Thymus (tissue), 14 donors: ENCODE results near the gene TPP1. TPM values are rescaled to one million over a fixed set of nuclear protein-coding genes. Genes with fewer than 3 reads are reported as not detected.

ENCODE experiments used
- DNase-seq, 9 donors: peaks; one replicate each; pipeline ENCODE4 v3.0.0-alpha.2; 2013; ENCODE audit warnings: low spot score in 9 of 9, low read depth in 6 of 9, missing footprints in 1 of 9
- H3K27ac ChIP-seq, 2 donors: one replicate each; pipeline ENCODE4 v1.5.1; 2013; ENCODE audit warnings: control low read depth in 1 of 2, low read depth in 1 of 2, low read length in 1 of 2, mild to moderate bottlenecking in 1 of 2, moderate library complexity in 1 of 2
- H3K27me3 ChIP-seq, 2 donors: one replicate each; pipeline ENCODE4 v1.5.1; 2013; ENCODE audit warnings: low read length in 1 of 2; ENCODE audit not compliant: control insufficient read depth in 2 of 2, insufficient read depth in 1 of 2
- H3K36me3 ChIP-seq, 2 donors: one replicate each; pipeline ENCODE4 v1.5.1; 2013; ENCODE audit warnings: low read length in 1 of 2, mild to moderate bottlenecking in 1 of 2, moderate library complexity in 1 of 2; ENCODE audit not compliant: control insufficient read depth in 2 of 2, insufficient read depth in 2 of 2
- H3K4me1 ChIP-seq, 2 donors: one replicate each; pipeline ENCODE4 v1.5.1; 2013; ENCODE audit warnings: low read length in 2 of 2; ENCODE audit not compliant: control insufficient read depth in 2 of 2, insufficient read depth in 2 of 2
- H3K4me3 ChIP-seq, 2 donors: one replicate each; pipeline ENCODE4 v1.5.1; 2013; ENCODE audit warnings: low read length in 2 of 2, control low read depth in 1 of 2, mild to moderate bottlenecking in 1 of 2
- H3K9me3 ChIP-seq, 2 donors: one replicate each; pipeline ENCODE4 v1.5.1; 2013; ENCODE audit warnings: low read length in 1 of 2, mild to moderate bottlenecking in 1 of 2; ENCODE audit not compliant: control insufficient read depth in 2 of 2, insufficient read depth in 1 of 2
- whole genome bisulfite sequencing: extraction: QIAGEN DNeasy Blood & Tissue Kit; methylation state at CpG from one replicate; pipeline ENCODE4 v1.1.7; 2013; 5-methylcytosine and 5-hydroxymethylcytosine counted together
- long read RNA-seq, 10 donors: transcript quantifications; one replicate each; lab custom pipeline, GENCODE V29; 2026
- polyA plus RNA-seq: library from polyadenylated mRNA; stranded (reverse); fragments of 200-250 nt; gene quantifications from one replicate; pipeline ENCODE4 v1.2.3, GENCODE V29; 2013
- total RNA-seq: library from RNA; stranded (reverse); fragments of 120-200 nt; gene quantifications from one replicate; pipeline ENCODE4 v1.2.4, GENCODE V29; 2013
- donor health status: healthy.

The TPP1 gene
- total RNA-seq (14.5 TPM), polyA plus RNA-seq (59.4 TPM)
- long read RNA-seq, donor 1, partial matches to known transcripts: 0 of 1 reads
- long read RNA-seq, donor 1, other reads (novel, unspliced or antisense): 0 of 1 reads
- long read RNA-seq, donor 2: 0 reads
- long read RNA-seq, donor 3, transcript TPP1-201 (13 exons, 3,560 nt): major isoform, 9 of 17 reads
- long read RNA-seq, donor 3, partial matches to known transcripts: 0 of 17 reads
- long read RNA-seq, donor 3, other reads (novel, unspliced or antisense): 0 of 17 reads
- long read RNA-seq, donor 4, transcript TPP1-201 (13 exons, 3,560 nt): major isoform, 9 of 10 reads
- long read RNA-seq, donor 4, partial matches to known transcripts: 0 of 10 reads
- long read RNA-seq, donor 4, other reads (novel, unspliced or antisense): 0 of 10 reads
- long read RNA-seq, donor 5, transcript TPP1-201 (13 exons, 3,560 nt): major isoform, 14 of 28 reads
- long read RNA-seq, donor 5, partial matches to known transcripts: 7 of 28 reads
- long read RNA-seq, donor 5, other reads (novel, unspliced or antisense): 0 of 28 reads
- long read RNA-seq, donor 6, transcript TPP1-201 (13 exons, 3,560 nt): major isoform, 5 of 6 reads
- long read RNA-seq, donor 6, partial matches to known transcripts: 0 of 6 reads
- long read RNA-seq, donor 6, other reads (novel, unspliced or antisense): 0 of 6 reads
- long read RNA-seq, donor 7, transcript TPP1-201 (13 exons, 3,560 nt): major isoform, 14 of 17 reads
- long read RNA-seq, donor 7, partial matches to known transcripts: 0 of 17 reads
- long read RNA-seq, donor 7, other reads (novel, unspliced or antisense): 0 of 17 reads
- long read RNA-seq, donor 8, partial matches to known transcripts: 0 of 2 reads
- long read RNA-seq, donor 8, other reads (novel, unspliced or antisense): 0 of 2 reads
- long read RNA-seq, donor 9, transcript TPP1-201 (13 exons, 3,560 nt): major isoform, 6 of 8 reads
- long read RNA-seq, donor 9, partial matches to known transcripts: 0 of 8 reads
- long read RNA-seq, donor 9, other reads (novel, unspliced or antisense): 0 of 8 reads
- long read RNA-seq, donor 10, transcript TPP1-201 (13 exons, 3,560 nt): major isoform, 13 of 20 reads
- long read RNA-seq, donor 10, partial matches to known transcripts: 0 of 20 reads
- long read RNA-seq, donor 10, other reads (novel, unspliced or antisense): 0 of 20 reads

GRCh38 chr11:6619004-6619745 is at the start of gene TPP1:
Gene TPP1 (minus strand): TSS chr11:6619422. CDS start chr11:6619400, 22 bp downstream.
- H3K27me3 ChIP-seq: no peaks in the 10 kb centered on the region
- H3K9me3 ChIP-seq: peaks cover 0 to 6% of the 10 kb centered on the region in 2 donors
- peak within 1 kb of the TSS; percentile 61 to 86 for H3K27ac ChIP-seq
- under 1% methylated on average over 16 of the region's 16 CpGs for WGBS
- peaks cover 15 to 20% of the 10 kb centered on the region in 2 donors for H3K36me3 ChIP-seq
- peaks cover 7 to 17% of the 10 kb centered on the region in 2 donors for H3K4me1 ChIP-seq
- DNase-seq: peak; percentile 80 to 97 (median 92)
- H3K4me3 ChIP-seq: peak within 1 kb of the TSS; percentile 71 to 84

- Histone ChIP-seq H3K4me1 (peaks cover 3 to 8% of the 10 kb centered on the region in 2 donors), H3K36me3 (no peaks in the 10 kb centered on the region), H3K27me3 (no peaks in the 10 kb centered on the region), H3K9me3 (no peaks in the 10 kb centered on the region), H3K27ac (no peak overlapping the region), H3K4me3 (no peak overlapping the region)
- WGBS: 63% methylated on average over 3 of the region's 3 CpGs
- DNase-seq: peak in 2 of 9 donors; percentile 37 to 58
Observed at GRCh38 chr11:6667733-6668374, 48.6 kb upstream of the TPP1 start.

- peaks cover 3 to 8% of the 10 kb centered on the region in 2 donors for H3K4me1 ChIP-seq
- H3K27me3 ChIP-seq: no peaks in the 10 kb centered on the region
- H3K27ac ChIP-seq: no peak overlapping the region
- H3K36me3 ChIP-seq: no peaks in the 10 kb centered on the region
- H3K4me3 ChIP-seq: no peak overlapping the region
- no peak for DNase-seq
- WGBS: 90% methylated on average over 4 of the region's 4 CpGs
- H3K9me3 ChIP-seq: no peaks in the 10 kb centered on the region
Observed at GRCh38 chr11:6666302-6667183, 47.3 kb upstream of the TPP1 start.

- H3K4me1 ChIP-seq: peaks cover 0 to 3% of the 10 kb centered on the region in 2 donors
- H3K9me3 ChIP-seq: no peaks in the 10 kb centered on the region
- no peak overlapping the region for H3K27ac ChIP-seq
- no peak overlapping the region for H3K4me3 ChIP-seq
- WGBS: 58% methylated on average over 1 of the region's 1 CpG
- no peaks in the 10 kb centered on the region for H3K27me3 ChIP-seq
- H3K36me3 ChIP-seq: no peaks in the 10 kb centered on the region
- no peak for DNase-seq
Observed at GRCh38 chr11:6664551-6664950, 45.3 kb upstream of the TPP1 start.

- Histone ChIP-seq H3K36me3 (no peaks in the 10 kb centered on the region), H3K9me3 (no peaks in the 10 kb centered on the region), H3K27ac (no peak overlapping the region), H3K4me3 (no peak overlapping the region), H3K4me1 (peaks cover 0 to 3% of the 10 kb centered on the region in 2 donors), H3K27me3 (no peaks in the 10 kb centered on the region)
- DNase-seq: no peak
- WGBS: 90% methylated on average over 3 of the region's 3 CpGs
Observed at GRCh38 chr11:6663794-6664469, 44.7 kb upstream of the TPP1 start.

GRCh38 chr11:6660712-6661111 is 41.5 kb upstream of the TPP1 start:
- Histone ChIP-seq H3K27ac (no peak overlapping the region), H3K9me3 (peaks cover 0 to 1% of the 10 kb centered on the region in 2 donors), H3K27me3 (peaks cover 12 to 16% of the 10 kb centered on the region in 2 donors), H3K36me3 (no peaks in the 10 kb centered on the region), H3K4me1 (no peaks in the 10 kb centered on the region), H3K4me3 (no peak overlapping the region)
- 95% methylated on average over 3 of the region's 3 CpGs for WGBS
- no peak for DNase-seq

GRCh38 chr11:6658647-6659046 is 39.4 kb upstream of the TPP1 start:
- H3K4me1 ChIP-seq: peaks cover 0 to 13% of the 10 kb centered on the region in 2 donors
- no peaks in the 10 kb centered on the region for H3K36me3 ChIP-seq
- H3K27ac ChIP-seq: no peak overlapping the region
- peaks cover 0 to 1% of the 10 kb centered on the region in 2 donors for H3K9me3 ChIP-seq
- DNase-seq: no peak
- no peak overlapping the region for H3K4me3 ChIP-seq
- peaks cover 19 to 26% of the 10 kb centered on the region in 2 donors for H3K27me3 ChIP-seq
